Activated CD4-positive, alpha-beta T cell treated with anti-CD3 and anti-CD28 coated beads, Interleukin-2, amount 50 U/mL, for 48 hours (primary cell): ENCODE results near the gene MAP3K7CL.

Experiments used
- DNase-seq, 2 experiments: peaks; one replicate each; pipeline ENCODE4 v3.0.0-alpha.2; 2020

Gene MAP3K7CL

GRCh38 chr21:29201186-29201585 lies 70.7 kb downstream of the MAP3K7CL start:
- no peak for DNase-seq

DNA sequence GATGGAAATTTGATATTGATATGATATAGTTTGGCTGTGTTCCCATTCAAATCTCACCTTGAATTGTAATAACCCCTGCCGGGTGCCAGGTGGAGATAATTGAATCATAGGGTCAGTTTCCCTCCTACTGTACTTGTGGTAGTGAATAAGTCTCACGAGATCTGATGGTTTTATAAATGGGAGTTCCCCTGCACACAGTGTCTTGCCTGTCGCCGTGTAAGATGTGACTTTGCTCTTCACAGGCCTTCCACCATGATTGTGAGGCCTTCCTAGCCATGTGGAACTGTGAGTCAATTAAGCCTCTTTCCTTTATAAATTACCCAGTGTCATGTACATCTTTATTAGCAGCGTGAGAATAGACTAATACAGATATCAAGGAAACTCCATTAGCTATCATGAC lies 74.6 kb downstream of the MAP3K7CL start:
- no peak for DNase-seq

DNA sequence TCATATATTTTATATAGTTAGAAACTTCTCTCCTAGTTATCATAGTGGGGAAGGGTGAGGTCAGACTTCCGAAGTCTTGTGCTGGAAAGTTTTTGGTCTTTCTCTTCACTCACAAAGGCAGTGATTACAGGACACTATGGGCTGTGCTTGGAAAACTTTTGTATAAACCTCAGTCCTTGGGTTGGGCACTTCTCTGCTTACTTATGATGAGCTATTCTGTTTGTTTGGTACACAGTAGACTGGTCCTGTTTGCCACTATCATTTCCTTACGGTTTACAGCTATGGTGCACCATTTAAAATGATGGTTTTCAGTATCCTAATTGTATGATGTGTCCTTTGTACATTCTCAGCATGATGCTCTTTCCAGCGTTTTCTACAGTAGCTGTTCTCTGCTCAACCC lies 75.5 kb downstream of the MAP3K7CL start:
- no peak for DNase-seq

GRCh38 chr21:29206445-29206844 lies 76.0 kb downstream of the MAP3K7CL start:
- DNase-seq = no peak

- no peak for DNase-seq
Observed at GRCh38 chr21:29207201-29207600, 76.8 kb downstream of the MAP3K7CL start.

- DNase-seq = no peak
Observed at GRCh38 chr21:29208044-29208681, 77.7 kb downstream of the MAP3K7CL start.

GRCh38 chr21:29208682-29209059 lies 78.2 kb downstream of the MAP3K7CL start:
- DNase-seq = no peak

DNA sequence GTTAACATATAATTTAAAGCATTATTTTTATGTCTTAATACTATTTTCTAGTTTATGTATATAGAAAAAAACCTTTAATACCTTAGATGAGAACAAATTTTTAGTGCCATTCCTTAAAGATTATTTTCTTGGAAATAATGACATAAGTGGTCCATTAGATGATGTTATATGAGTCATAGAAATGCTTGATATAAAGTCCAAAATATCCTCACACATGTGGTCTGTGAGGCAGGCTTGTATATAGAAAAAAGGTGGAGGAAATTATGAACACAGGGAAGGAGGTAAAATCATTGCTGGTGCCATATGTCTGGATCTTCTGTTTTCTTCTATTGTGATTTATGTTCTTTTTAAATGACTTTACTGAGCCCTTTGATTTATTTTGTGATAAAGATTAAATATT lies 79.3 kb downstream of the MAP3K7CL start:
- no peak for DNase-seq

- DNase-seq = no peak
Observed at GRCh38 chr21:29211205-29211604, 80.8 kb downstream of the MAP3K7CL start.

- no peak for DNase-seq
Observed at GRCh38 chr21:29212446-29212845, 82.0 kb downstream of the MAP3K7CL start.

- DNase-seq = no peak
Observed at GRCh38 chr21:29213513-29214385, 83.3 kb downstream of the MAP3K7CL start.

DNA sequence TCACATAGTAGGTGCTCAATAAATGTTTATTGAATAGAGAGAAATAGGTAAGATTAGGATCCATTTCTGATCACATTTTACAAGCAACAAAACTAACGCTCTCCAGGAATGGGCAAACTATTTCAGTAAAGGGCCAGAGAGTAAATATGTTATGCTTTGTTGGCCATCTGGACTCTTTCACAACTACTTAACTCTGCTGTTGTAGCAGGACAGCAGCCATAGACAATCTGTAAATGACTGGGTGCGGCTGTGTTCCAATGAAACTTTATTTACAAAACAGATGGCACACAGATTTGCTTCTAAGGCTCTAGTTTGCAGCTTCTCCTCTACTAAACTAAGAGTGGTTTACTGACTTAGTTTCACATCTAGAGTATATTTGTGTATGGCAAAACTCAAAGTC lies 85.3 kb downstream of the MAP3K7CL start:
- DNase-seq = no peak

DNA sequence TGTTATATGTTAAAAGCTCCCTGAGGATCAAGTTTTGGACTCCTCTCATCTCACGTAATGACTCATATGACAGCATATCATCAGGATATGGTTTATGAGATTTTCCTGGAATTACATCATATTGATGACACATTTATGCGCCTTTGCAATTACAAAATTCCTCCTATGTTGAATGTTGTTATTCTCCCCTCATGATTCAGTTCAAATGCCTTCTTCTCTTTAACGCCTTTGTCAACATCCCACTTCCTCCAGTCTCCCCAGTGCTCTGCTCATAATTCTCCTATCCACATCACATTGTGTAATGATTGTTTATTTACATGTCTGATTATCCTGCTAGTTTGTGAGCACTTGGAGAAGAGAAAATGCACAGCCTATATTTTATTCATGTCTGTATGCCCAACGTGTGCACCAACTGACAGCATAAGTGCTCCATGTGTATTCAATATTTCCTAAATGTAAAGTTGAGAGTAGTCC lies 87.4 kb downstream of the MAP3K7CL start:
- DNase-seq = no peak

- no peak for DNase-seq
Observed at GRCh38 chr21:29218749-29219148, 88.3 kb downstream of the MAP3K7CL start.

DNA sequence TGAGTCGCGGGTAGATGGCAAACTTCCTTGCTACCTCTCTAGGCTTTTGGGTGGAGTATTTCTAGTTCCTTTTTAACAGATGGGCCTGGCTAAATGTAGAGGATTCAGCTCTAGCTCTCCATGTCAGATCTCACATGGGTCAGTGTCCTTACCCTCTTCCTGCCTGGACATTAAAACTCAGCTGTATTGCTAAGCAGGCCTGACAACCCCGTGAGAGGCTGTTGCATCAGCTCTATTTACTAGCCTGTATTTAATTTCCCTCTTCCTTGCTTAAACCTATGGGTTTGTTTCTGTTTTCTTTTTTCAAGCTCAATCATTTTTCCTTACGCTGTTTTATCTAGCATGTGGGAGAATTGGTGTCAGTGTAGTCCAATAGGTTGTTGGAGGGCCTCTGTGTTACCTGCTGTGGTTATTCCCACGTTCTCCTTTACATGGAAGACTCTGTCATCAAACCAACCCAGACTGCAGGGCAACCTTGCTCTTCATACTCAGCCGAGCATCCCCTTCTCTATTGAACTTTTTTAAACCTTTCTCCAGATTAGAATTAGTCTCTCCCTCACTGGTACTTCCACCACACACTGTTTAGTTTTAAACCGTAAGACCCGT lies 88.8 kb downstream of the MAP3K7CL start:
- no peak for DNase-seq

- DNase-seq = no peak
Observed at GRCh38 chr21:29221253-29221744, 90.9 kb downstream of the MAP3K7CL start.

DNA sequence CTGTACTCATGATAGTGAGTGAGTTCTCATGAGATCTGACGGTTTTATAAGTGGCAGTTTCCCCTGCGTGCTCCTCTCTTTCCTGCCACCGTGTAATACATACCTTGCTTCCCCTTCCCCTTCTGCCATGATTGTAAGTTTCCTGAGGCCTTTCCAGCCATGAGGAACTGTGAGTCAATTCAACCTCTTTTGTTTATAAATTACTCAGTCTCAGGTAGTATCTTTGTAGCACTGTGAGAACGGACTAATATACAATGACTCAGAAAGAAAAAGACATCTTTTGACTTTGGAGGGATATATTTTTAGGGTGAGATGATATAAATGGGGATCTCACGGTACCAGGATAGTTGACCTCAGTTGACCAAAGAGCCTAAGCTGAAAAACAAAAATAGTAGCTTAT lies 93.6 kb downstream of the MAP3K7CL start:
- no peak for DNase-seq
